GM21529 (cell line): ENCODE data around the gene OR8B3.

Source experiments
- ATAC-seq: cut with Tn5 transposase; IDR thresholded peaks from one replicate; pipeline ENCODE4 v1.9.1; 2021; ENCODE audit not compliant: unreplicated experiment

Gene OR8B3

DNA sequence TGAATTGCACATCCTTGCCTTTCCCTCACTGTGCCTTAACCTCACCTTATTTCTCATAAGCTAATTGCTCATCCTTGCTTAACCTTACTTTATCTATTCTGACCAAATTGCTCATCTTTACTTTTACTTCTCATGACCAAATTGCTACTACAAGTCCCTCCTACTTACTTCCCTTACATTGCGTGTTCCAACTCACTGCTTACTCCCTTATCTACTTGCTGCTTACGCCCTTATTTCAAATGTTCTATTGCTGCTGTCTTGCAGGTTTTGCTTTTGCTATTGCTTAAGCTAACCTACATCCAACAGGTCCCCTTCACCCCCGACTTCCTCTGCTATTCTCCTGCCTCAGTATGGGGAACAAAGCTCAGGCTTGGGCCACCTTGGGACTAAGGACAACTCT, 22.5 kb downstream of the OR8B3 start:
- no peak for ATAC-seq

DNA sequence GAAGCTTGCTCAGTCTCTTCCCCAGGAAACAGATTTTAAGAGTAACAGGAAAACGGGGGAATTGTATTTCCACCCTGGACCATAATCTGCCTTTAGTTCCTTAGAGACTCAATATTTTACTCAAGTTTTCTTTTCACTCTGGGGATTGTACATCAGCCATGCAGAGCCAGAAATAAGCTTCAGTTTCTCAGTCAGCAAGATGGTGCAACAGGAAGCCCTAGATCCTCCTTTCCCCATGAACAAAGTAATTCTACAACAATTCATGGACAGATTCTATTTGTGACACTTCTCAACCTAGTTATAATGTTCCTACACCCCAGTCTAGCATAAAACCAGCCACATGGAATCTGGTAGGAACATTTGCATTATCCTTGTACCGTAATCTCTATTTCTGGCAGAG, 39.3 kb downstream of the OR8B3 start:
- no peak for ATAC-seq

- no peak for ATAC-seq
These were observed 52.4 kb downstream of the OR8B3 start for GRCh38 chr11:124346311-124346955.
